Keratinocyte (primary cell): ENCODE measurements around the gene PIM2.

ENCODE experiments used
- EZH2 ChIP-seq: IDR thresholded peaks from one replicate; pipeline ENCODE4 v1.6.1; 2012; ENCODE audit warnings: inconsistent platforms, mild to moderate bottlenecking, low read length, moderate library complexity
- TF ChIP-seq, protein P1 (sequence below), 3 experiments: IDR thresholded peaks in 1 of 3; conservative IDR thresholded peaks in 1 of 3; optimal IDR thresholded peaks in 1 of 3; 2 replicates in 2 of 3; 3 replicates in 1 of 3; pipeline versions ENCODE3 to v1.5.1; 2011; ENCODE audit warnings: low read length in 3 of 3, mild to moderate bottlenecking in 3 of 3, moderate library complexity in 2 of 3, control low read depth in 1 of 3, inconsistent platforms in 1 of 3; ENCODE audit not compliant: insufficient read depth in 2 of 3; ENCODE audit errors: extremely low read depth in 1 of 3

DNA sequence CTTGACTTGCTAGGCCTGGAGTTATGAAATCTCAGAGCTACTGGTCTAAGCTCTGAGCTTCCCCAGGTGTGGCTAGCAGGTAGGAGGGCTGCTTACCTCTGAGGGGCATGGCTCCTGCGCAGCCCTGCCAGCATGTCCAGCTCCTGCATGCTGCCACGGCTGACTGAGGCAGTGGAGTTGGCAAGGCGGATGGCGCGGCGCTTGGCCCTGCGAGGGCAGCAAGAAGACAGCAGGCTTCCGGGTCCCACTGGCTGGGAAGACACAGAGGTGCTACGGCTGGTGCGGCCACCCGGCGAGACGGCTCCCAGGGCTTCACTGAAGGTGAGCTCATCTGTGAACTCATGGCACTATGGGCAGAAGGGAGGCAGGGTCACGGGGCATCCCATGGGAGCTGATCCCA, 47.1 kb upstream of the PIM2 start:
- no peak for TF ChIP-seq EZH2
- TF ChIP-seq, protein P1, sequence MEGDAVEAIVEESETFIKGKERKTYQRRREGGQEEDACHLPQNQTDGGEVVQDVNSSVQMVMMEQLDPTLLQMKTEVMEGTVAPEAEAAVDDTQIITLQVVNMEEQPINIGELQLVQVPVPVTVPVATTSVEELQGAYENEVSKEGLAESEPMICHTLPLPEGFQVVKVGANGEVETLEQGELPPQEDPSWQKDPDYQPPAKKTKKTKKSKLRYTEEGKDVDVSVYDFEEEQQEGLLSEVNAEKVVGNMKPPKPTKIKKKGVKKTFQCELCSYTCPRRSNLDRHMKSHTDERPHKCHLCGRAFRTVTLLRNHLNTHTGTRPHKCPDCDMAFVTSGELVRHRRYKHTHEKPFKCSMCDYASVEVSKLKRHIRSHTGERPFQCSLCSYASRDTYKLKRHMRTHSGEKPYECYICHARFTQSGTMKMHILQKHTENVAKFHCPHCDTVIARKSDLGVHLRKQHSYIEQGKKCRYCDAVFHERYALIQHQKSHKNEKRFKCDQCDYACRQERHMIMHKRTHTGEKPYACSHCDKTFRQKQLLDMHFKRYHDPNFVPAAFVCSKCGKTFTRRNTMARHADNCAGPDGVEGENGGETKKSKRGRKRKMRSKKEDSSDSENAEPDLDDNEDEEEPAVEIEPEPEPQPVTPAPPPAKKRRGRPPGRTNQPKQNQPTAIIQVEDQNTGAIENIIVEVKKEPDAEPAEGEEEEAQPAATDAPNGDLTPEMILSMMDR (optimal IDR thresholded peaks at IDR 0.05 in 1 of 3, IDR thresholded peaks at IDR 0.05 in 1 of 3, conservative IDR thresholded peaks at IDR 0.05 in 1 of 3; ENCODE audit: extremely low read depth in 1 of 3, insufficient read depth in 2 of 3, low read length in 3 of 3), result no peak
